CD14-positive monocyte (primary cell): ENCODE results near the gene CNIH3. TPM values are rescaled to one million over a fixed set of nuclear protein-coding genes. Genes with fewer than 3 reads are reported as not detected.

ENCODE experiments used
- DNase-seq, 3 donors: peaks; one replicate each; pipeline ENCODE4 v3.0.0-alpha.2; 2011 to 2022
- H2AFZ ChIP-seq: 2 replicates; pipeline ENCODE4 v1.6.0; 2012; ENCODE audit warnings: mild to moderate bottlenecking, low read depth, low read length, inconsistent platforms; ENCODE audit not compliant: insufficient read depth, poor library complexity, severe bottlenecking
- H3K27ac ChIP-seq, 2 donors: 1 replicate in 1 of 2; 2 replicates in 1 of 2; pipeline ENCODE4 v1.5.1; 2012 to 2013; ENCODE audit warnings: low read length in 2 of 2, control low read depth in 1 of 2, inconsistent platforms in 1 of 2, low read depth in 1 of 2, mild to moderate bottlenecking in 1 of 2
- H3K27me3 ChIP-seq, 2 donors: one replicate each; pipeline versions ENCODE4 v1.6.0 to v1.6.1; 2011 to 2013; ENCODE audit warnings: low read length in 2 of 2; ENCODE audit not compliant: control insufficient read depth in 2 of 2, insufficient read depth in 2 of 2
- H3K36me3 ChIP-seq, 2 donors: replicated peaks in 1 of 2; 1 replicate in 1 of 2; 2 replicates in 1 of 2; pipeline versions ENCODE4 v1.5.1 to v1.6.1; 2012 to 2013; ENCODE audit warnings: low read length in 2 of 2, control low read depth in 1 of 2, inconsistent platforms in 1 of 2, mild to moderate bottlenecking in 1 of 2; ENCODE audit not compliant: insufficient read depth in 2 of 2, control insufficient read depth in 1 of 2
- H3K4me1 ChIP-seq, 2 donors: 1 replicate in 1 of 2; 2 replicates in 1 of 2; pipeline versions ENCODE4 v1.5.1 to v1.6.1; 2012 to 2013; ENCODE audit warnings: low read length in 2 of 2, control low read depth in 1 of 2, inconsistent platforms in 1 of 2, mild to moderate bottlenecking in 1 of 2, moderate library complexity in 1 of 2; ENCODE audit not compliant: insufficient read depth in 2 of 2, control insufficient read depth in 1 of 2
- H3K4me2 ChIP-seq: replicated peaks from 2 replicates; pipeline ENCODE3; 2012; ENCODE audit warnings: low read length, moderate library complexity, mild to moderate bottlenecking; ENCODE audit not compliant: poor library complexity, severe bottlenecking; ENCODE audit errors: extremely low read depth
- H3K4me3 ChIP-seq, 3 experiments: fragments of 200-600 bp in 1 of 3; sonication (generic) in 1 of 3; replicated peaks in 1 of 3; 1 replicate in 2 of 3; 2 replicates in 1 of 3; pipeline ENCODE4 v1.5.1; 2011 to 2013; ENCODE audit warnings: low read length in 3 of 3, mild to moderate bottlenecking in 3 of 3, control low read depth in 2 of 3, low read depth in 2 of 3, inconsistent platforms in 1 of 3, moderate library complexity in 1 of 3
- H3K79me2 ChIP-seq: 2 replicates; pipeline ENCODE4 v1.6.0; 2012; ENCODE audit warnings: mild to moderate bottlenecking, control low read depth, inconsistent platforms, low read length, moderate library complexity; ENCODE audit not compliant: insufficient read depth
- H3K9ac ChIP-seq: 2 replicates; pipeline ENCODE4 v1.6.0; 2017; ENCODE audit warnings: low read length, mild to moderate bottlenecking; ENCODE audit not compliant: insufficient read depth, poor library complexity, severe bottlenecking
- H3K9me3 ChIP-seq, 2 donors: replicated peaks in 1 of 2; 1 replicate in 1 of 2; 2 replicates in 1 of 2; pipeline versions ENCODE4 v1.5.1 to v1.6.1; 2012 to 2013; ENCODE audit warnings: low read length in 2 of 2, control low read depth in 1 of 2; ENCODE audit not compliant: control insufficient read depth in 1 of 2, insufficient read depth in 1 of 2
- H4K20me1 ChIP-seq: 2 replicates; pipeline ENCODE4 v1.6.0; 2012; ENCODE audit warnings: mild to moderate bottlenecking, low read length, control low read depth, moderate library complexity; ENCODE audit not compliant: insufficient read depth
- H3K27ac Mint-ChIP-seq, 7 donors: one replicate each; pipeline ENCODE4 v1.8.0; 2020; ENCODE audit warnings: mild to moderate bottlenecking in 7 of 7, mixed read lengths in 7 of 7, moderate library complexity in 6 of 7, inconsistent platforms in 2 of 7
- H3K27me3 Mint-ChIP-seq, 3 donors: one replicate each; pipeline ENCODE4 v1.8.0; 2021 to 2022; ENCODE audit warnings: low read depth in 3 of 3, mild to moderate bottlenecking in 3 of 3, mixed read lengths in 3 of 3, moderate library complexity in 3 of 3, inconsistent platforms in 1 of 3
- H3K36me3 Mint-ChIP-seq, 2 donors: one replicate each; pipeline ENCODE4 v1.8.0; 2020; ENCODE audit warnings: mixed read lengths in 2 of 2, inconsistent platforms in 1 of 2, mild to moderate bottlenecking in 1 of 2
- H3K4me1 Mint-ChIP-seq: one replicate; pipeline ENCODE4 v1.8.0; 2020; ENCODE audit warnings: mild to moderate bottlenecking, mixed read lengths
- H3K4me3 Mint-ChIP-seq, 2 donors: one replicate each; pipeline ENCODE4 v1.8.0; 2020; ENCODE audit warnings: mild to moderate bottlenecking in 2 of 2, mixed read lengths in 2 of 2, moderate library complexity in 1 of 2
- H3K9me3 Mint-ChIP-seq, 7 donors: one replicate each; pipeline ENCODE4 v1.8.0; 2020 to 2022; ENCODE audit warnings: mixed read lengths in 7 of 7, mild to moderate bottlenecking in 6 of 7, moderate library complexity in 6 of 7, inconsistent platforms in 2 of 7
- WGBS: methylation state at CpG from one replicate; pipeline ENCODE4 v1.1.5; 2013; ENCODE audit warnings: missing lambda C conversion rate; ENCODE audit not compliant: insufficient coverage; 5-methylcytosine and 5-hydroxymethylcytosine counted together
- intact Hi-C, 2 donors: fragments of 100-400 bp; cut with micrococcal nuclease; formaldehyde crosslinking; loops; one replicate each; pipeline versions ENCODE4 v1.15.0 to v1.15.1; 2023
- polyA plus RNA-seq, 3 donors: library from polyadenylated mRNA; depleted of rRNA in 1 of 3; unstranded in 2 of 3; stranded (reverse) in 1 of 3; fragments of 300-500 nt in 2 of 3; fragments of >200 nt in 1 of 3; fragmentation: Illumina TruSeq in 2 of 3; gene quantifications; 1 replicate in 2 of 3; 2 replicates in 1 of 3; pipeline ENCODE4 v1.2.3, GENCODE V29; 2012 to 2021
- TF ChIP-seq, protein P1 (sequence below): fragments of 200-600 bp; IDR thresholded peaks from one replicate; pipeline ENCODE4 v1.8.0; 2022; ENCODE audit warnings: antibody characterized with exemption, mild to moderate bottlenecking

CNIH3 gene
- polyA plus RNA-seq, 3 donors: 0.37 TPM; not detected in 2

DNA sequence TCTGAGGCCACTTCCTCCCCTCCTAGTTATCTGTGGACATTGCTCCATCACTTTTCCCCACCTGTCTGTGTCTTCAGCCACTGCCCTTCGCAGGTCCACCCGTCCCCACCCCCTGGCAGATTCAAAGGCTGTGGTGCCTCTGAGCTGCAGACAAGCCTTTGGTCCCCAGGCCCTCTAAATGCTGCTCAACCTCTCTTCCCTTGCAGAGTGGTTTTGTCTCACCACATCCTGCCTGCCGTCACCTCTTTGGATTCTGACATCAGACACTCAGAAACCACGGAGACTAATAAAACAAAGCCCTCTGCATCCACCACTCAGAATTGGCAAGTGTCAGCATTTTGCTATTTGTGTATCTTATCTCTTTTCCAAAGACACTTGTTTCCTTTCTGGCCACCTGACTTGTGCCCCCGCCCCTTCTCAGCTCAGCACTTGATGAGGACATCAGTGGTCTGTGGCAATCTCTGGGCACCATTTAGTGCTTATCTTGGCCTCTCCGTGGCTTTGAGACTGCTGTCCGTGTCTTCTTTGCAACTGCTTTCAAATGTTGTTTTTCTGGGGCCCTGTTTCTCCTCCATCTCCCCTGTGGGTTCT lies 7.7 kb downstream of the CNIH3 start:
- peaks cover 0 to 7% (median 3%) of the 10 kb centered on the region in 7 donors for H3K9me3 Mint-ChIP-seq
- no peaks in the 10 kb centered on the region for H3K36me3 Mint-ChIP-seq
- no peak overlapping the region for H3K4me3 Mint-ChIP-seq
- Histone ChIP-seq H3K27ac (no peak overlapping the region), H3K4me2 (no peak overlapping the region), H3K4me1 (no peaks in the 10 kb centered on the region), H3K27me3 (peaks cover 15 to 23% of the 10 kb centered on the region in 2 donors), H3K79me2 (no peaks in the 10 kb centered on the region), H3K4me3 (no peak overlapping the region), H3K36me3 (no peaks in the 10 kb centered on the region), H2AFZ (peak overlapping the region; percentile 29), H4K20me1 (no peaks in the 10 kb centered on the region), H3K9ac (no peak overlapping the region), H3K9me3 (peaks cover 0 to 8% of the 10 kb centered on the region in 2 donors)
- intact Hi-C loops: no loop called here
- H3K27me3 Mint-ChIP-seq: peaks cover 21 to 33% (median 31%) of the 10 kb centered on the region in 3 donors
- TF ChIP-seq, protein P1, sequence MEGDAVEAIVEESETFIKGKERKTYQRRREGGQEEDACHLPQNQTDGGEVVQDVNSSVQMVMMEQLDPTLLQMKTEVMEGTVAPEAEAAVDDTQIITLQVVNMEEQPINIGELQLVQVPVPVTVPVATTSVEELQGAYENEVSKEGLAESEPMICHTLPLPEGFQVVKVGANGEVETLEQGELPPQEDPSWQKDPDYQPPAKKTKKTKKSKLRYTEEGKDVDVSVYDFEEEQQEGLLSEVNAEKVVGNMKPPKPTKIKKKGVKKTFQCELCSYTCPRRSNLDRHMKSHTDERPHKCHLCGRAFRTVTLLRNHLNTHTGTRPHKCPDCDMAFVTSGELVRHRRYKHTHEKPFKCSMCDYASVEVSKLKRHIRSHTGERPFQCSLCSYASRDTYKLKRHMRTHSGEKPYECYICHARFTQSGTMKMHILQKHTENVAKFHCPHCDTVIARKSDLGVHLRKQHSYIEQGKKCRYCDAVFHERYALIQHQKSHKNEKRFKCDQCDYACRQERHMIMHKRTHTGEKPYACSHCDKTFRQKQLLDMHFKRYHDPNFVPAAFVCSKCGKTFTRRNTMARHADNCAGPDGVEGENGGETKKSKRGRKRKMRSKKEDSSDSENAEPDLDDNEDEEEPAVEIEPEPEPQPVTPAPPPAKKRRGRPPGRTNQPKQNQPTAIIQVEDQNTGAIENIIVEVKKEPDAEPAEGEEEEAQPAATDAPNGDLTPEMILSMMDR: no peak
- peaks cover 9% of the 10 kb centered on the region for H3K4me1 Mint-ChIP-seq
- 1% methylated on average over 7 of the region's 7 CpGs for WGBS
- peak overlapping the region in 2 of 7 donors; percentile 30 to 65 for H3K27ac Mint-ChIP-seq
- peak in 1 of 3 donors; percentile 10 for DNase-seq

DNA sequence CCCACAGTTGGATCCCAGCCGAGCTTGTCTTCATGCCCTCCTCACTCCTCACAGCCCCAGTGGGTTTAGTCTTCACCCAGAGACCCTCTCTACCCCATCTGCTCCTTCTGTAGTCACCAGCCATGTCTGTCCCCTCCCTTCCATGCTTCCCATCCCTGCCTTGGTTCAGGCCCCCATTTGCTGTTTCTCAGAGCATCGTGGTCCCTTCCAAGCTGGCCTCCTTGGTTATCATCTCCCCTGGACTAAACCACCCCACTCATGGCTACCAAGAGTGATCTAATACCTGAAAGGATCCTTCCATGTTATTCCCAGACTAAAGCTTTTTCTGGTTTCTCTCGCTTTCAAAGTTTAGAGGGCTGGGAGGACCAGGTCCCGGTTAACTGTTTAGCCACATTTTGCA lies 8.3 kb downstream of the CNIH3 start:
- H3K4me1 ChIP-seq: no peaks in the 10 kb centered on the region
- no peaks in the 10 kb centered on the region for H3K36me3 ChIP-seq
- H3K27ac ChIP-seq: no peak overlapping the region
- no peak for DNase-seq
- H3K36me3 Mint-ChIP-seq: no peaks in the 10 kb centered on the region
- H3K4me3 ChIP-seq: no peak overlapping the region
- H3K4me2 ChIP-seq: no peak overlapping the region
- H3K27me3 Mint-ChIP-seq: peaks cover 15 to 27% (median 26%) of the 10 kb centered on the region in 3 donors
- intact Hi-C loops: no loop called here
- no peak overlapping the region for H3K9ac ChIP-seq
- peaks cover 0 to 3% of the 10 kb centered on the region in 2 donors for H3K9me3 ChIP-seq
- peaks cover 9% of the 10 kb centered on the region for H3K4me1 Mint-ChIP-seq
- peak overlapping the region in 1 of 7 donors; percentile 65 for H3K27ac Mint-ChIP-seq
- H4K20me1 ChIP-seq: no peaks in the 10 kb centered on the region
- H3K27me3 ChIP-seq: peaks cover 9 to 17% of the 10 kb centered on the region in 2 donors
- H3K4me3 Mint-ChIP-seq: no peak overlapping the region
- WGBS: 92% methylated on average over 4 of the region's 4 CpGs
- TF ChIP-seq, protein P1: no peak
- no peak overlapping the region for H2AFZ ChIP-seq
- peaks cover 0 to 7% (median 2%) of the 10 kb centered on the region in 7 donors for H3K9me3 Mint-ChIP-seq
- H3K79me2 ChIP-seq: no peaks in the 10 kb centered on the region
